ENCODE measurements around the gene GYG2.

DNA sequence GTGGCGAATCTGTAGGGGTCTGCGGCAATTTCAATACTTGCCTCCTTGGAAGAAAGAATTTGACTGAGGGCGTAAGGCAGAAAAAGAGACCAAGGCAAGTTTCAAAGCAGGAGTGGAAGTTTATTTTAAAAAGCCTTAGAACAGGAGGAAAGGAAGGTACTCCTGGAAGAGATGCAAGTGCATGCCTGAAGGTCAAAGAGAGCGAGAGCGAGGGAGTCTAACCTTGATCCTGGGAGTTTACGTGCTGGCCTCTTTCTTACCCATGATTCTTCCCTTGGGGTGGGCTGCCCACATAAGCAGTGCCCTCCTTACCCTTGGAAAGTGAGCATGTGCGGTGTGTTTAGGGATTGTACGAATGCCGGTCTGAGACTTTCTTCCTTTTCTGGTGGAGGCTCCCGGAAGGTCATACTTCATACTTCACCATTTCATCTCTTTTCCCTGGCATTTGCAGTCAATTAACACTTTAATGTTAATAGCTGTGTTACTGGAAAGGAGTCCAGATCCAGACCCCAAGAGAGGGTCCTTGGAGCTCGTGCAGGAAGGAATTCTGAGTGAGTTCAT lies 60.4 kb downstream of the GYG2 start:
- TF ChIP-seq, protein P1, sequence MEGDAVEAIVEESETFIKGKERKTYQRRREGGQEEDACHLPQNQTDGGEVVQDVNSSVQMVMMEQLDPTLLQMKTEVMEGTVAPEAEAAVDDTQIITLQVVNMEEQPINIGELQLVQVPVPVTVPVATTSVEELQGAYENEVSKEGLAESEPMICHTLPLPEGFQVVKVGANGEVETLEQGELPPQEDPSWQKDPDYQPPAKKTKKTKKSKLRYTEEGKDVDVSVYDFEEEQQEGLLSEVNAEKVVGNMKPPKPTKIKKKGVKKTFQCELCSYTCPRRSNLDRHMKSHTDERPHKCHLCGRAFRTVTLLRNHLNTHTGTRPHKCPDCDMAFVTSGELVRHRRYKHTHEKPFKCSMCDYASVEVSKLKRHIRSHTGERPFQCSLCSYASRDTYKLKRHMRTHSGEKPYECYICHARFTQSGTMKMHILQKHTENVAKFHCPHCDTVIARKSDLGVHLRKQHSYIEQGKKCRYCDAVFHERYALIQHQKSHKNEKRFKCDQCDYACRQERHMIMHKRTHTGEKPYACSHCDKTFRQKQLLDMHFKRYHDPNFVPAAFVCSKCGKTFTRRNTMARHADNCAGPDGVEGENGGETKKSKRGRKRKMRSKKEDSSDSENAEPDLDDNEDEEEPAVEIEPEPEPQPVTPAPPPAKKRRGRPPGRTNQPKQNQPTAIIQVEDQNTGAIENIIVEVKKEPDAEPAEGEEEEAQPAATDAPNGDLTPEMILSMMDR (conservative IDR thresholded peaks at IDR 0.05; ENCODE audit: low read depth, low read length), result no peak
- TF ChIP-seq EZH2 (IDR thresholded peaks at IDR 0.05; ENCODE audit: low read length, unreplicated experiment) (no peak), EZH2phosphoT487 (IDR thresholded peaks at IDR 0.05; ENCODE audit: borderline replicate concordance, low read length) (no peak)

Data from PC-3 (cell line).